SH-SY5Y (cell line): ENCODE measurements around the gene NRGN.

Source experiments
- GATA2 ChIP-seq: IDR thresholded peaks from 2 replicates; pipeline ENCODE4 v1.6.1; 2011; ENCODE audit warnings: mild to moderate bottlenecking, low read depth, low read length
- GATA3 ChIP-seq: IDR thresholded peaks from 2 replicates; pipeline ENCODE4 v1.6.1; 2011; ENCODE audit warnings: low read depth, mild to moderate bottlenecking, low read length, moderate library complexity

DNA sequence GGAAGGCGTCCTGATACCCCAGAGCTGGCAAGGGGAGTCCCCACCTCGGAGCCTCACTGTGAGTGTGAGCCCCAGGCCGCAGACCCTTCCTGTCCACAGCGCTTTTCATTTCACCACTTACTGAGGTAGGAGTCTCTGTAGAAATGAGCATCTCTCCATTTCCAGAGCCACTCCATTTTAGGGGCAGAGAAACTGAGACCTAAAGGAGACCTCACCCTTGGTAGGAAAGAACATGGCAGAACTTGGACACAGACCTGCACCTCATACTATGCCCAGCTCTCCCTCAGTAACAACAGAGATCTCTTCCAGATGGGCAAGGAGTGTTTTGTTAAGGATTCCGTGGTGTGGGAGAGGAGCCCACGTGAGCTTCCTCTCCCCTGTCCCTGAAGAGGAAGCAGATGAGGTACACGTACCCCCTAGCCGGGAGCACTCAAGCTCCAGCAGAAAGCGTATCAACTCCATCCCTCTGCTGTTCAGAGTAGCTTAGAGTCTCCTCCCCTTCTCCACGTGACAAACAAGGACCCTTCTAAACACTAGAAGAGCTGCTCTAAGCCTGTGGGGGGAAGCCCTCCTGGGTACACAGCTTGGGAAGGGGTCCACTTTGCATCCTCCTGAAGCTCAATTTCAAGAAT is 12.8 kb downstream of the NRGN start:
- no peak for TF ChIP-seq GATA3
- TF ChIP-seq GATA2 = no peak
